ENCODE results near the gene ISX.

DNA sequence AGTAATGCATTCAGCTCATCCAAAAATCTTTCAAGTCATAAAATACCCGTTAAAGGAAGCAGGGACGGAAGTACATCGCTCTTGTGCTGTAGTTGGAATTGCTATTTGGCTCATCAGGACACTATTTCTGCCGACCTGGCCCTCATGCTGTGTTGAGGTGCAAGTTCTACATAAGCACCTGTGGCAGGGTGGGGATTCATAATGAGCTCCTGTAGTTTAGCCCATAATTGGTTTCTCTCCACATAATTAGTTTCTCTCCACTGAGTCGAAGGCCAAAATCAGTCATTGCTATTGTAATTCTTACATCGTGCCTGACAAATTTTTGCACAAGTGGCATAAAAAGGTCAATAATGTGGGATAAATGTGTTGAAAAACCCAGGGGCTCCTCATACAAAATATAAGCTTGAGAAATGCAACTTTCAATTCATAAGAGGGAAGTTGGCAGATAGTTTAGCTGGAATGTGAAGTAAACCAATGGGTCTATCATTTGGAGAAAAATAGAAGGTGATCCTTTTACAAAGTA, 14.9 kb upstream of the ISX start:
- no peak for TF ChIP-seq TAF1 (IDR thresholded peaks at IDR 0.05; ENCODE audit: low read depth, low read length)
- no peak for TF ChIP-seq POLR2A (IDR thresholded peaks at IDR 0.05; ENCODE audit: low read depth, low read length)
- no peak for TF ChIP-seq SPI1 (IDR thresholded peaks at IDR 0.05; ENCODE audit: low read depth, low read length)
- no peak for TF ChIP-seq POLR2AphosphoS5 (IDR thresholded peaks at IDR 0.05; ENCODE audit: low read depth, low read length)
- no peak for TF ChIP-seq PAX5 (IDR thresholded peaks at IDR 0.05; ENCODE audit: insufficient read depth, low read length, severe bottlenecking)
- TF ChIP-seq POU2F2 (IDR thresholded peaks at IDR 0.05; ENCODE audit: low read depth, low read length), result no peak
